WERI-Rb-1 (cell line): ENCODE results near the gene COL5A2.
A peak's percentile ranks its signal among the peaks of the same experiment; 100 is the strongest.

Source experiments
- DNase-seq: peaks from one replicate; pipeline ENCODE4 v3.0.0-alpha.2; 2020
- H3K27ac ChIP-seq: fragments of 250-450 bp; sonication (Bioruptor Pico); 2 replicates; pipeline ENCODE4 v1.5.1; 2020; ENCODE audit warnings: mild to moderate bottlenecking, moderate library complexity
- H3K27me3 ChIP-seq: fragments of 250-450 bp; sonication (Bioruptor Pico); 2 replicates; pipeline ENCODE4 v1.5.1; 2021; ENCODE audit warnings: mild to moderate bottlenecking, low read depth, moderate library complexity; ENCODE audit not compliant: insufficient read depth, severe bottlenecking
- H3K36me3 ChIP-seq: fragments of 250-450 bp; sonication (Bioruptor Pico); 2 replicates; pipeline ENCODE4 v1.5.1; 2020; ENCODE audit warnings: mild to moderate bottlenecking, moderate library complexity
- H3K4me3 ChIP-seq: 2 replicates; pipeline ENCODE4 v1.5.1; 2011; ENCODE audit warnings: low read depth, mild to moderate bottlenecking, control low read depth, low read length
- H3K9me3 ChIP-seq: fragments of 250-450 bp; sonication (Bioruptor Pico); 2 replicates; pipeline ENCODE4 v1.5.1; 2021; ENCODE audit warnings: mild to moderate bottlenecking, moderate library complexity; ENCODE audit not compliant: severe bottlenecking
- CTCF ChIP-seq: IDR thresholded peaks from 2 replicates; pipeline ENCODE4 v1.5.1; 2011; ENCODE audit warnings: low read depth, mild to moderate bottlenecking, control low read depth, inconsistent platforms, low read length

The COL5A2 gene

GRCh38 chr2:188986839-188987238 is 192.7 kb downstream of the COL5A2 start:
- Histone ChIP-seq H3K4me3 (no peak overlapping the region), H3K36me3 (no peaks in the 10 kb centered on the region), H3K27me3 (no peaks in the 10 kb centered on the region), H3K27ac (no peak overlapping the region), H3K9me3 (no peaks in the 10 kb centered on the region)
- TF ChIP-seq CTCF = no peak
- no peak for DNase-seq

DNA sequence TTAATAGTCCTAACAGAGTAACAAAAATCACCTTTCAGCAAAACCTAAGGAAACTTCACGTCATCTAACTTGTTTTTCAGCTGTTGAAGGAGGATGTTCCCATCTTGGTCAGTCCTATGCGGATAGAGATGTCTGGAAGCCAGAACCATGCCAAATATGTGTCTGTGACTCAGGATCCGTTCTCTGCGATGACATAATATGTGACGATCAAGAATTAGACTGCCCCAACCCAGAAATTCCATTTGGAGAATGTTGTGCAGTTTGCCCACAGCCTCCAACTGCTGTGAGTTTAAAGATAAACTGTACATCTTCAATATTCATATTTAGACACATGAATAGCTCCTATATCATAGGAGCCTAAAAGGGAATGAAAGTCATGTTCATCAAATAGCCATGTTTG is 194.9 kb downstream of the COL5A2 start:
- Histone ChIP-seq H3K4me3 (no peak overlapping the region), H3K9me3 (no peaks in the 10 kb centered on the region), H3K27me3 (no peaks in the 10 kb centered on the region), H3K36me3 (no peaks in the 10 kb centered on the region), H3K27ac (no peak overlapping the region)
- no peak for DNase-seq
- TF ChIP-seq CTCF = no peak

GRCh38 chr2:188984065-188984491 is 195.5 kb downstream of the COL5A2 start:
- no peak for DNase-seq
- Histone ChIP-seq H3K4me3 (no peak overlapping the region), H3K27ac (no peak overlapping the region), H3K27me3 (no peaks in the 10 kb centered on the region), H3K9me3 (no peaks in the 10 kb centered on the region), H3K36me3 (no peaks in the 10 kb centered on the region)
- TF ChIP-seq CTCF = no peak

- Histone ChIP-seq H3K27me3 (no peaks in the 10 kb centered on the region), H3K36me3 (no peaks in the 10 kb centered on the region), H3K9me3 (no peaks in the 10 kb centered on the region), H3K27ac (no peak overlapping the region), H3K4me3 (no peak overlapping the region)
- no peak for DNase-seq
- TF ChIP-seq CTCF = peak; percentile 38; the same call in 1 of the 2 replicates
Measured at GRCh38 chr2:188983427-188984064, 196.0 kb downstream of the COL5A2 start.
